T-cell (primary cell): ENCODE results near the gene METTL23. TPM values are rescaled to one million over a fixed set of nuclear protein-coding genes. Genes with fewer than 3 reads are reported as not detected.
"Not testable (repeated sequence)": the region's sequence is repeated elsewhere in the genome, so short reads cannot be mapped to it uniquely, and the experiment has no call there.

Experiments
- ATAC-seq, 4 experiments: fragments of 200-7000 bp in 3 of 4; fragments of 150-1000 bp in 1 of 4; cut with Tn5 transposase; replicated peaks in 1 of 4; 1 replicate in 3 of 4; 2 replicates in 1 of 4; pipeline ENCODE4 v1.10.0; 2021; ENCODE audit warnings: moderate library complexity in 3 of 4, mild to moderate bottlenecking in 2 of 4, moderate number of reproducible peaks in 1 of 4
- CTCF ChIA-PET, 2 donors: fragments of 300-600 bp; sonication (Branson Sonifier 250); formaldehyde crosslinking; loops; one replicate each; lab custom pipeline; 2022; ENCODE audit warnings: antibody characterized with exemption in 2 of 2; lab: Charles Lee
- POLR2A ChIA-PET, 2 donors: fragments of 300-600 bp; sonication (Branson Sonifier 250); formaldehyde crosslinking; loops; one replicate each; lab custom pipeline; 2022; ENCODE audit warnings: antibody characterized with exemption in 2 of 2; lab: Charles Lee
- DNase-seq, 35 experiments: peaks; one replicate each; pipeline versions ENCODE4 v3.0.0 to v3.0.0-alpha.2; 2013 to 2023
- H3K27ac ChIP-seq: one replicate; pipeline ENCODE4 v1.5.1; 2013; ENCODE audit warnings: low read length
- H3K27me3 ChIP-seq, 2 experiments: replicated peaks in 1 of 2; 1 replicate in 1 of 2; 2 replicates in 1 of 2; pipeline versions ENCODE4 v1.6.1 to v1.7.0; 2013; ENCODE audit warnings: low read length in 1 of 2, mixed read lengths in 1 of 2; ENCODE audit not compliant: control insufficient read depth in 2 of 2, insufficient read depth in 2 of 2; ENCODE audit errors: extremely low read depth in 1 of 2
- H3K36me3 ChIP-seq, 2 donors: 1 replicate in 1 of 2; 2 replicates in 1 of 2; pipeline versions ENCODE4 v1.6.1 to v1.7.0; 2013; ENCODE audit warnings: low read length in 1 of 2; ENCODE audit not compliant: control insufficient read depth in 2 of 2, insufficient read depth in 1 of 2; ENCODE audit errors: extremely low read depth in 1 of 2
- H3K4me1 ChIP-seq, 2 experiments: 1 replicate in 1 of 2; 2 replicates in 1 of 2; pipeline versions ENCODE4 v1.6.1 to v1.7.0; 2013; ENCODE audit warnings: low read length in 2 of 2, mixed read lengths in 1 of 2; ENCODE audit not compliant: insufficient read depth in 2 of 2, control insufficient read depth in 1 of 2; ENCODE audit errors: extremely low read depth in 1 of 2
- H3K4me3 ChIP-seq, 2 donors: 1 replicate in 1 of 2; 2 replicates in 1 of 2; pipeline versions ENCODE4 v1.5.1 to v1.7.0; 2013; ENCODE audit warnings: mild to moderate bottlenecking in 2 of 2, low read length in 1 of 2, moderate library complexity in 1 of 2; ENCODE audit not compliant: control insufficient read depth in 1 of 2; ENCODE audit errors: extremely low read depth in 1 of 2
- H3K9me3 ChIP-seq: 2 replicates; pipeline ENCODE4 v1.7.0; 2013
- H3K27ac Mint-ChIP-seq, 2 donors: one replicate each; pipeline ENCODE4 v1.8.0; 2020 to 2021; ENCODE audit warnings: mild to moderate bottlenecking in 2 of 2, mixed read lengths in 2 of 2
- H3K27me3 Mint-ChIP-seq, 2 donors: one replicate each; pipeline ENCODE4 v1.8.0; 2021 to 2022; ENCODE audit warnings: mixed read lengths in 2 of 2
- H3K36me3 Mint-ChIP-seq: one replicate; pipeline ENCODE4 v1.8.0; 2021; ENCODE audit warnings: mixed read lengths
- H3K4me1 Mint-ChIP-seq, 3 donors: one replicate each; pipeline ENCODE4 v1.8.0; 2020 to 2022; ENCODE audit warnings: mixed read lengths in 3 of 3, mild to moderate bottlenecking in 1 of 3
- H3K4me3 Mint-ChIP-seq, 3 donors: one replicate each; pipeline ENCODE4 v1.8.0; 2020 to 2022; ENCODE audit warnings: mild to moderate bottlenecking in 3 of 3, mixed read lengths in 3 of 3, moderate library complexity in 3 of 3
- H3K9me3 Mint-ChIP-seq, 3 donors: one replicate each; pipeline ENCODE4 v1.8.0; 2020 to 2022; ENCODE audit warnings: mixed read lengths in 3 of 3
- WGBS: methylation state at CpG from one replicate; pipeline ENCODE4 v1.1.5; 2013; ENCODE audit warnings: missing lambda C conversion rate; ENCODE audit not compliant: insufficient coverage; 5-methylcytosine and 5-hydroxymethylcytosine counted together
- total RNA-seq, 35 experiments: library from RNA in 6 of 35; stranded (reverse) in 6 of 35; fragments of 120-200 nt in 1 of 35; gene quantifications; one replicate each; pipeline versions ENCODE4 v1.2.1 to v1.2.4 and lab custom pipeline; 2013 to 2026

Gene METTL23
- total RNA-seq, 5 donors from 2014 or later (not counting 1 experiment from before 2014, with no cell fraction given) = 46.9 to 70.1 (median 60.0) TPM

- no peak overlapping the region for H3K27ac ChIP-seq
- WGBS = 100% methylated on average over 3 of the region's 8 CpGs
- peaks cover 52% of the 10 kb centered on the region for H3K36me3 Mint-ChIP-seq
- H3K27me3 Mint-ChIP-seq = no peaks in the 10 kb centered on the region
- peaks cover 31 to 48% (median 41%) of the 10 kb centered on the region in 3 donors for H3K4me1 Mint-ChIP-seq
- H3K27ac Mint-ChIP-seq = no peak overlapping the region
- H3K4me3 Mint-ChIP-seq = no peak overlapping the region
- ChIA-PET POLR2A (interaction anchor here in 1 of 2 donors (0.7 kb wide), 1 partner anchor 16 kb away, joined by 9 read pairs; the partner anchor contains the start of gene MFSD11), CTCF (interaction anchor here in 1 of 2 donors (0.6 kb wide), 1 partner anchor 491 kb away, joined by 3 read pairs; no protein-coding TSS in a partner anchor)
- H3K36me3 ChIP-seq = peaks cover 13 to 69% of the 10 kb centered on the region in 2 donors
- H3K4me3 ChIP-seq = no peak overlapping the region
- H3K9me3 Mint-ChIP-seq = no peaks in the 10 kb centered on the region
- ATAC-seq (no peak), DNase-seq (no peak)
- H3K27me3 ChIP-seq = no peaks in the 10 kb centered on the region
- H3K9me3 ChIP-seq = no peaks in the 10 kb centered on the region
- peaks cover 4 to 34% of the 10 kb centered on the region in 2 experiments for H3K4me1 ChIP-seq
Observed at GRCh38 chr17:76722279-76722678, 4.4 kb upstream of the METTL23 start.

DNA sequence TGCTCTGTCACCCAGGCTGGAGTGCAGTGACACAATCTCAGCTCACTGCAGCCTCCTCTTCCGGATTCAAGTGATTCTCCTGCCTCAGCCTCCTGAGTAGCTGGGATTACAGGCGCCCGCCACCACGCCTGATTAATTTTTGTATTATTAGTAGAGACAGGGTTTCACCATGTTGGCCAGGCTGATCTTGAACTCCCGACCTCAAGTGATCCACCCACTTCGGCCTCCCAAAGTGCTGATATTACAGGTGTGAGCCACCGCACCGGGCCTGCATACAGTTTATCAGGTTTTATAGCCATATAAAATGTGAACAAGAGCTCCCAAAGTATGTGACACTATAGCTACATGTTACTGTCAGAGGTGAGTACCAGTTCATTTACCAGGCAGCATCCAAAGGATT, 3.7 kb upstream of the METTL23 start:
- peaks cover 54% of the 10 kb centered on the region for H3K36me3 Mint-ChIP-seq

DNA sequence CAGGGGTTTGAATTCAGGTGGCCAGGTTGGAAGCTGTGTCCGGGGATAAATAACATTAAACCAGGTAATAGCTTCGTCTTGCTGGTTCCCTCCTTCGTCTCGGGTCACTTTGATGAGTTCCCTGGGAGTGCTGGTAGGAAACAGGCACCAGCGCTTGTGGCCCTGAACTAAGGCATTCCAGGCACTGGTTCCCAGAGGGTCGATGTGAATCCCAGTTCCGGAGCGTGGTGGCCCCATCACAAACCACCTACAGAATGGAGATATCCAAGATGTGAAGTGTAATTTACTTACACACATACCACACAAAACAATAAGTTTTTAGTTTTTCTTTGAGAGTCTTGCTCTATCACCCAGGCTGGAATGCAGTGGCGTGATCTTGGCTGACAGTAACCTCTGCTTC, 2.8 kb upstream of the METTL23 start:
- Mint-ChIP-seq H3K4me1 (peaks cover 46 to 60% (median 51%) of the 10 kb centered on the region in 3 donors), H3K4me3 (peak overlapping the region in 1 of 3 donors; percentile 89), H3K36me3 (peaks cover 50% of the 10 kb centered on the region), H3K27me3 (no peaks in the 10 kb centered on the region), H3K27ac (no peak overlapping the region), H3K9me3 (no peaks in the 10 kb centered on the region)
- no peak for DNase-seq
- ChIA-PET POLR2A (no interaction called here), CTCF (interaction anchor here in 1 of 2 donors (0.6 to 2.1 kb wide), 2 partner anchors 10 to 199 kb away, joined by 3 to 7 read pairs; no protein-coding TSS in a partner anchor)
- no peak overlapping the region for H3K4me3 ChIP-seq
- H3K36me3 ChIP-seq = peaks cover 11 to 54% of the 10 kb centered on the region in 2 donors
- no peak for ATAC-seq
- 96% methylated on average over 5 of the region's 9 CpGs for WGBS
- peaks cover 14 to 49% of the 10 kb centered on the region in 2 experiments for H3K4me1 ChIP-seq
- H3K27ac ChIP-seq = no peak overlapping the region
- H3K9me3 ChIP-seq = no peaks in the 10 kb centered on the region
- no peaks in the 10 kb centered on the region for H3K27me3 ChIP-seq

More for the DNA sequence above, 3.7 kb upstream of the METTL23 start:
- H3K27ac Mint-ChIP-seq, H3K27ac ChIP-seq, H3K9me3 ChIP-seq, H3K27me3 Mint-ChIP-seq, ATAC-seq, H3K27me3 ChIP-seq, H3K4me3 ChIP-seq, DNase-seq, H3K9me3 Mint-ChIP-seq: not testable (repeated sequence)
- CTCF ChIA-PET = interaction anchor here in 1 of 2 donors (2.1 kb wide), 1 partner anchor 9 kb away, joined by 7 read pairs; no protein-coding TSS in a partner anchor
- 94% methylated on average over 2 of the region's 8 CpGs for WGBS
- Mint-ChIP-seq H3K4me3 (peak overlapping the region in 1 of 3 donors; percentile 9), H3K4me1 (peaks cover 38 to 54% (median 46%) of the 10 kb centered on the region in 3 donors)
- Histone ChIP-seq H3K4me1 (peaks cover 9 to 41% of the 10 kb centered on the region in 2 experiments), H3K36me3 (peaks cover 13 to 62% of the 10 kb centered on the region in 2 donors)
- POLR2A ChIA-PET = interaction anchor here (0.6 to 0.7 kb wide), 2 partner anchors 30 to 602 kb away, joined by 3 to 6 read pairs; no protein-coding TSS in a partner anchor

- Mint-ChIP-seq H3K4me3 (peak overlapping the region; percentile 89 to 96 (median 93)), H3K27ac (peak overlapping the region; percentile 84 to 92), H3K4me1 (peaks cover 55 to 71% (median 60%) of the 10 kb centered on the region in 3 donors), H3K9me3 (no peaks in the 10 kb centered on the region), H3K27me3 (no peaks in the 10 kb centered on the region), H3K36me3 (peaks cover 37% of the 10 kb centered on the region)
- DNase-seq (peak; percentile 37 to 79 (median 61)), ATAC-seq (peak; percentile 22 to 32 (median 24))
- Histone ChIP-seq H3K4me1 (peaks cover 23 to 66% of the 10 kb centered on the region in 2 experiments), H3K27me3 (no peaks in the 10 kb centered on the region), H3K27ac (peak overlapping the region; percentile 98), H3K36me3 (peaks cover 17 to 42% of the 10 kb centered on the region in 2 donors), H3K4me3 (peak overlapping the region; percentile 77 to 88), H3K9me3 (no peaks in the 10 kb centered on the region)
- ChIA-PET POLR2A (interaction anchor here (0.7 to 2.7 kb wide), 6 partner anchors 9 to 682 kb away, joined by 3 to 25 read pairs (median 6); partner anchors contain the start of gene MFSD11 (in 1 of the 2)), CTCF (interaction anchor here (0.6 to 2.3 kb wide), 5 partner anchors 9 to 1985 kb away, joined by 4 to 9 read pairs (median 7); partner anchors contain the start of genes MFSD11 (in 1 of the 2) and SRSF2 (in 1 of the 2))
- 4% methylated on average over 37 of the region's 38 CpGs for WGBS
Observed at GRCh38 chr17:76725580-76726230, 934 bp upstream of the METTL23 start.

GRCh38 chr17:76726231-76726775, 336 bp upstream of the METTL23 start, which contains the start of gene JMJD6:
TSS of gene JMJD6 (minus strand) at chr17:76726606. CDS start at chr17:76726475, 131 bp downstream.
- under 1% methylated on average over 50 of the region's 60 CpGs for WGBS
- ATAC-seq (peak; percentile 83 to 89 (median 88)), DNase-seq (peak in 5 of 35 experiments; percentile 87 to 96 (median 93))
- ChIA-PET POLR2A (interaction anchor here (1.0 to 2.7 kb wide), 5 partner anchors 9 to 12 kb away, joined by 3 to 25 read pairs (median 6); partner anchors contain the start of gene MFSD11 (in 1 of the 2)), CTCF (interaction anchor here (1.5 to 2.3 kb wide), 3 partner anchors 9 to 13 kb away, joined by 4 to 7 read pairs (median 7); partner anchors contain the start of genes MFSD11 (in 1 of the 2) and SRSF2 (in 1 of the 2))
- Mint-ChIP-seq H3K4me3 (peak within 1 kb of the TSS; percentile 89 to 96 (median 93)), H3K27me3 (no peaks in the 10 kb centered on the region), H3K4me1 (peaks cover 56 to 70% (median 58%) of the 10 kb centered on the region in 3 donors), H3K27ac (peak within 1 kb of the TSS; percentile 96 to 98), H3K9me3 (no peaks in the 10 kb centered on the region), H3K36me3 (peaks cover 34% of the 10 kb centered on the region)
- H3K36me3 ChIP-seq = peaks cover 17 to 39% of the 10 kb centered on the region in 2 donors
- peak within 1 kb of the TSS; percentile 88 to 90 for H3K4me3 ChIP-seq
- H3K27me3 ChIP-seq = no peaks in the 10 kb centered on the region
- H3K27ac ChIP-seq = peak within 1 kb of the TSS; percentile 98
- no peaks in the 10 kb centered on the region for H3K9me3 ChIP-seq
- peaks cover 23 to 70% of the 10 kb centered on the region in 2 experiments for H3K4me1 ChIP-seq
